ENCODE data around the gene GTPBP1.

The GTPBP1 gene

DNA sequence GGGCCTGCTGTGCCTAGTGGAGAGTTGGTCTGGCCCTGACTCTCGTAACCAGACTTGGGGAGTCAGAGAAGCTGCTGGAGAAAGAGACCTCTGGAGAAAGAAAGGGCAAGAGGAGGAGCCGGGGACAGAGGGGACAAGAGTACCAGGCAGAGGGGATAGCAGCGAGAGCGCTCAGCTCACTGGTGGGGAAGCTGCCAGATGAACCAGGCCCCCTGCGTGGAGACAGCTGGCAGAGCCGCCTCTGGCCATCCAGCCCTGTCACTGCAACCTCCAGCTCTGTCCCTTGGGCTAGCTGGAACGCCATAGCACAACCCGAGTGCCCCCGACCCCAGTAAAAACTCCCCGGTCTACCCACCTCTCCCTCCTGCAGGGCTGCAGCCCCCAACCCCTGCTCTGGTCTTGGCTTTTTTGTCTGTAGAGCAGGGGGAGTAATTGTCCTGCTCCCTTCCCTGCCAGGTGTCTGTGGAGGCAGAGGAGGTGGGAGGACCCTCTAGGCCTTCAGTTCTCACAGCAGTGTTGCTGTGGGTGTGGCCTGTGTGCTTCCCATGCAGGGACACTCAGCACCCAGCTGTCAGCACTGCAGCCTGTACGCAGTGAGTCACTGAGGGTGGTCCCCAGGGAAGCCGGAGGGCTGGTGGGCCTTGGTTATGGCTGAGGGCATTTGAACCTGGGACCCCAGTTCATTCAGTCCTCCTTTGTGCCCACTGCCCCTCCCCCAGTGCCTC is 54.9 kb downstream of the GTPBP1 start:
- DNase-seq (ENCODE audit: low spot score): no peak

DNA sequence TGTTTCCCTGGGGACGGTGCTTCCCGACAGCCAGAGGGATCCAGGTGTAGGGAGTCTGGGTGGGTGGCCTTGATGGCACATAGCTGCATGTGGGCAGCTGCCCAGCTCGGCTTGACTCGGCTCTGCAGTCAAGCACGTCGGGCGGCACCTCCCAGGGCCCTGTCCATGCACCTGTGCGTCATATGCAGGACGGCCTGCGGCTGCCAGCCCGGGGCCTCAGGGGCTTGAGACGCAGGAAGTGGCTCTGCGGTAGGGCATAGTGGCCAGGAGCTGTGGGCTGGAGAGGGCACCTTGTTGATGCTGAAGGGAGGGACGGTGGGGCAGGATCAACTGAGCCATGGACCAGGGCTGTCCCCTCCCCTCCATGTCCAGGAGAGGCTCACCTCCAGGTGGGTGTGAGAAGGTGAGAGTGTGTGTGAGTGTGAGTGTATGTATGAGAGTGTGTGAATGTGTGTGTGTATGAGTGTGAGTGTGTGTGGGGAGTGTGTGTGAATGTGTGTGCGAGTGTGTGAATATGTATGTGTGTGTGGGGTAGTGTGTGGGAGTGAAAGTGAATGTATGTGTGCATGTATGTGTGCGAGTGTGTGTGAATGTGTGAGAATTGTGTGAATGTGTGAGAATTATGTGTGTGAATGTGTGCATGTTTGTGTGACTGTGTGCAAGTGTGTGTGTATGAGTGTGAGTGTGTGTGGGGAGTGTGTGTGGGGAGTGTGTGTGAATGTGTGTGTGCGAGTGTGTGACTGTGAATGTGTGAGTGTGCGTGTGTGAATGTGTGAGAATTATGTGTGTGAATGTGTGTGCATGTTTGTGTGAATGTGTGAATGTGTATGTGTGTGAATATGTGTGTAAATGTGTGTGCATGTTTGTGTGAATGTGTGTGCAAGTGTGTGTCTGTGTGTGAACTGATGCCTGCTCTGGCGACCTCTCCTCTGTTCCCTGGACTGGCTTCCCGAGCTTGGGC is 55.7 kb downstream of the GTPBP1 start:
- no peak for DNase-seq (ENCODE audit: low spot score)

DNA sequence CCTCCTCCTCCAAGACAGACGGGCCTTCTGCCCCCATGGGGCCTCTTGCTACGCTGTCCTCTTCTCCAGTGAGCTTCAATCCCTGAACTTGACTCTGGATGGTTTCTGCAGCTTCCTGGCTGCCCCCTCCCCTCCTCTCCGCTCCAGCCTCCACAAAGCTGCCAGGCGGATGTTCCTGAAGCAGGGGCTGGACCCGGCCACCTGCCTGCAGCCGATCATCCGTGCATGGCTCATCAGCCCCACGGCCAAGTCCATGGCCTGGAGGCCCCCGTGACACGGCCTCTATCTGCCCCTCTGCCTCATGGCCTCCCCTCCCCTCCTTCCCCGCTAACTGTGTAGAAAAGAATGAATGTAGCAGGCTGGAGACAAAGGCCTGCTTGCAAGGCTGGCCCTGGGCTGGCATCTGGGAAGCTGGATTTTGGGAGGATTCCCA is 56.8 kb downstream of the GTPBP1 start:
- no peak for DNase-seq (ENCODE audit: low spot score)

DNA sequence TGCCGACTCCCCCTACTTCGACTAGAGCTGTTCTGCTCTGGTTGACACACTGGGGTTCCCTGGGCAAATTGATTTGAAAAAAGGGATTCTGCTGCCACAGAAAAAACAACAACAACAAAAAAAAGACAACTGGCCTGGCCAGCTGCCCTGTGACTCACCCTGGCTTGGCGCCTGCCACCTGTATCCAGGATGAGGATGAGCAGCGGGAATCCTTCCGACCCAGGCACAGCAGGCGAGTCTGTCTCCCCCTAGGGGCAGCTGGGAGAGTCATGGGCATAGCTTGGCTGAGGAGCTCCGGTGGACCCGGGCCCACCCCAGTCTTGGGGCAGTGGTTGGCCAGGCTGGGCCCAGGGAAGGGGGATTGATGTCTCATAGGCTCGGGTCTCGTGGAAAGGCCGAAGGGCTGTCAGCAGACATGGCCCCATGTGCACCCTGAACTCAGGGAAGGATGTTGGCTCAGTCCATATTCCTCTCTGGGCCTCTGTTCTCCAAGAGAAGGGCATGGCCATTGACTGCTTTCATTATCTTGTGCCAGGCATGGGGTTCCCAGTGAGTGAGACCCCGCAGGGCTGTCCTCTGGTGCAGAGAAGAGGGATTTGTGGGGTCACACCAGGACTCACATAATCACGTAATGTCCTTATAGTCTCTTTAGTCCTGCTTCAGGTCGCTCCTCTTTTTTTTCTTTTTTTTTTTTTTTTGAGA is 60.5 kb downstream of the GTPBP1 start:
- DNase-seq (ENCODE audit: low spot score): no peak

DNA sequence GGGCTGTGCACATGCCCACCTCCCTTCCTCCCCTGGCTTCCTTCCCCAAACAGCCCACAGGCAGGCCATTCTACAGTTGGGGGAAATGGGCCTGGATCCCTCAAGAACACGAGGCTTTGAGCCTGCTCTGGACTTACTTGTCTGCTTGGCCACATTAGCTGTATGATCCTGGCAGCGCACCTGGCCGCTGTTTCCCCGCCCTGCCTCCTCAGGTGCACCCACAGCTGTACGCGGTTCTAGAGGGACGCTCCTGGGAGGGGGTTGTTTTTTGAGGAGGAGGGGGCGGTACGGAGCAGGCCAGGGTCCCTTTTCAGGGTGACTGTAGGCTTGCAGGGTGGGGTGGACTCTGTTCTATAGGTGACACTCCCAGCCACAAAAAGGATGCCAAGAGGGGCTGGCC is 61.6 kb downstream of the GTPBP1 start:
- DNase-seq (ENCODE audit: low spot score): no peak

DNA sequence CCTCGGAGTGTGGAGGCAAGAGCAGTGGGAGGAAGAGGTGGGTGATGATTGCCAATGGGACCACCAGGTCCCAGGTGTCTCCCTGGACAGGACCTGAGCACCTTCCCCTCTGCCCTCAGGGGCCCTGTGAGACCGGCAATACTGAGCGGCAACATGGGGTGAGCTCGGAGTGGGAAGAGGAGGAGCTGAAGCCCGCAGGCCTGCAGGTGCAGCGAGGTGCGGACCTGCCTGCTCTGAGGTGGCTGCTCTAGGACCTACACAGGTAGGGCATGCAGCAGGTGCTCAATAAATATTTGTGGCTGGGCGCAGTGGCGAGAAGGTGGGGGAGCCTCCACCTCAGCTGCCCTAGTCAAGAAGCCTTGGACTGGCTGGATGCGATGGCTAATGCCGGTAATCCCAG is 62.3 kb downstream of the GTPBP1 start:
- DNase-seq (ENCODE audit: low spot score): no peak

DNA sequence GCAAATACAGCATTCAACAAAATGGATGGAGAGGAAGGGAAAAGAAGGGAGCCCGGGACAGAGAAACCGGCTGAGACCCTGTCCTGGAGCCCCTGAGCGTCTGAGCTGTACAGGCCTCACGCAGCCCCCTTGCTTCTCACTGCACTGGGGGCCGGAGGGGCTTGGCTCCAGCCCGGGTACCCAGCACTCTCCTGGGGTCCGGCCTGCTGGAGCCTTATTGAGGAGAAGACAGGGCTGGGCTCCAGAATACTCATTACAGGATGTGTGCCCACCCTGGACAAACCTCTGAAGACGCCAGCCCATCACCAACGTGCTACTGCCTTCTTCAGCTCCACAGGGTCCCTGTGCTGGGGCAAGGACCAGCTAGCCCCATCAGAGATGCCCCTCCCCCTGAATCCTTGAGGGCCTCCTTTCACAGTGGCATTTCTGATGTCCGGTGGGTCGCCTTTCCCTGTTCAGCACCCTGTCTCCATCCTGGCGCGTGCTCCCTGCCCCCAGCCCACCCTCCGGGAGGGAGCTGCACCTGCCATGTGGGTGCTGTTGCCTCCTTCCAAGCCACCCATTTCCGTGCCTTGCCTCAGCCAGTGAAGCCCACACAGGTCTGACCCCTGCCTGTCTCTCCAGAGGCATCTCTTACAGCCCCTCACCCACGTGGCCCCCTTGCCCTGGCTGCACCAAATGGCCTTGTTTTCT is 64.7 kb downstream of the GTPBP1 start:
- no peak for DNase-seq (ENCODE audit: low spot score)

DNA sequence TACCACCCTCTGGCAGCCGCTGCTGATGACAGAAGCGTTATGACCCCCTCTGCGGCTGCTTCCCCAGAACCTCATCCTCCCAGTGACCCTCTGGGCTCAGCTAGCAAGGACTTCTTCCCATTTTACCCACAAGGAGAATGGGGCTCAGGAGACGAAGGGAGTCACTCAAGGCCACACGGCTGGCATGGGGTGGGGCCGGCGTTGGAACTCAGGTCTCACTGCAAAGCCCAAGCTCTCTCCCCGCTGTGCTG is 66.8 kb downstream of the GTPBP1 start:
- no peak for DNase-seq (ENCODE audit: low spot score)

DNA sequence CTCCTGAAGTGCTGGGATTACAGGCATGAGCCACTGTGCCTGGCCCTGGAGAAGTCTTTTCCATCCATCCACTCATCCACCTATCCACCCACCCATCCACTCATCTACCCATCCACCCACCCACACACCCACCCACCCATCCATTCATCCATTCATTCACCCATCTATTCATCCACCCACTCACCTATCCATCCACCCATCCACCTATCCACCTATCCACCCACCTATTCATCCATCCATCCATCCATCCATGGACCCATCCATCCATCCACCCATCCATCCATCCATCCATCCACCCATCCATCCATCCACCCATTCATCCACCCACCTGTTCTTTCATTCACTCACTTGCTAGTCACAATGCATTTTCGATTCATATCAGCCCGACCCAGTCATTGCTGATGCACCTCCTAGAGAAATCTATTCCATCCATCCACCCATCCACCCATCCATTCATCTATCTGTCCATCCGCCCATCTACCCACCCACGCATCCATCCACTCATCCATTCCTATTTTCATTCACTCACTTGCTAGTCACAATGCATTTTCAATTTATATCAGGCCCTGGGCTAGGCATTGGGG is 67.7 kb downstream of the GTPBP1 start:
- DNase-seq (ENCODE audit: low spot score): no peak

DNA sequence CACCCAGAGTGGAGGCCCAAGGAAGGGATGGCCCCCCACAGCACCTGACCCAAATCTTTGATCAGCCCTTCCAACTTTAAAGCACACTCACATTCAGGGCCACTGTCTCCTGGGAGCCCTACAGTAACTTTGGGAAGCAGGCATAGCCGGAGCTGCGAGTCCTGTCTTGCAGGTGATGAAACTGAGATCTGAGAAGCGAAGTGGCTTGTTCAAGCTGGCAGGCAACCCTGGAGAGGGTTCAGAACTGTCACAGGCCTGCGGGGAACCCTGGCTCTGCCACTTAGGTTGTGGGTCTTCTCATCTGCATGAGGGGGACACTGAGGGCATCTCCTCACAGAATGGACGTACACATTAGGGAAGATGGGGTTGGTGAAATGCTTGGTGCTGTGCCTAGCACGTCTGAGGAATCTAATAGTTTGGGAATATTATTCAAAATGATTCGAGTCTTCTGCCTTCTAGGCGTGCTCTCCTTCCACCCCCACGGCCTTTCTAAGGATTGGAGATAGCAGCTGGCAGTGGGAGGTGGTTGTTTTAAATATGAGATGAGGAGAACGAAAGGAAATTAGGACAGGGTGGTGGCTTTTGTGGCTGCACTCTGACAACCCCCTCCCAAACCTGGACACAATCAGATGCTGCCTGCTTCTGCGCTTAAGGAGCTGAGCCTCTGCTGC is 68.9 kb downstream of the GTPBP1 start:
- no peak for DNase-seq (ENCODE audit: low spot score)

DNA sequence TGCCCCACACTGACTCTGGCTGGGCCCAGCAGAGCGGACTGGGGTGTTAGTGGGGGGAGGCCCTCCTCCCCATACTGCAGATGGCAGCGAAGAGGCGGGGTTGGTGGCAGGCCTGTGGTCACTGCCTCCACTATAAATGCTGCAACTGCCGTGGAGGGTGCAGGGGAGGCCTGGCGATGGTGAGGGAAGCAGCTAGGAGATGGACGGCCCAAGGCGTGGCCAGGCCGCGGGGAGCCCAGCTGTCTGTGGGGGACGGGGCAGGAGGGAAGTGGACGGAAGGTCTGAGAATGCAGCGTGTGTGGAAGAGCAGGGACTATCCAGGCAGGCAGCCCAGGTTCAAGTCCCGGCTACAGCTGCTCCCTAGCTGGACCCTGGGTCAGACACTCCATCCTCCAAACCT is 69.9 kb downstream of the GTPBP1 start:
- DNase-seq (ENCODE audit: low spot score): no peak

DNA sequence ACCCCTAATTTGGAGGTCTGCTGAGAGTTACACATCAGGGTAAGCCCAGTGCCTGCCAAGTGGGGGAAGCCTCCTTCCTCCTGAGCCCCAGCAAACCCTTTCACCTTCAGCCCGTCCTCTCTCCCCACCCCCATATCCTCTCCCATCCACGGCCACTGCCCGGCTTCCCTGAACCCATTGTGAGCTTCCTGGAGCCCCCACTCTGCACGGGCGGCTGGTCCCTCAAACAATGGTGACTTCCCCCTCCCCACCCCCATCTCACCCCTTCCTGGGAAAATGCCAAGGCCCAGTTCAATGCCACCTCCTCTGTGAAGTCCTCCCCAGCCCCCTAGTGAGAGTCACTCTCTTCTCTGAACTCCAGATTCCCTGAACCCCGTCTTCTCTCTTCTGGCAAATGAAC is 70.3 kb downstream of the GTPBP1 start:
- DNase-seq (ENCODE audit: low spot score): no peak

DNA sequence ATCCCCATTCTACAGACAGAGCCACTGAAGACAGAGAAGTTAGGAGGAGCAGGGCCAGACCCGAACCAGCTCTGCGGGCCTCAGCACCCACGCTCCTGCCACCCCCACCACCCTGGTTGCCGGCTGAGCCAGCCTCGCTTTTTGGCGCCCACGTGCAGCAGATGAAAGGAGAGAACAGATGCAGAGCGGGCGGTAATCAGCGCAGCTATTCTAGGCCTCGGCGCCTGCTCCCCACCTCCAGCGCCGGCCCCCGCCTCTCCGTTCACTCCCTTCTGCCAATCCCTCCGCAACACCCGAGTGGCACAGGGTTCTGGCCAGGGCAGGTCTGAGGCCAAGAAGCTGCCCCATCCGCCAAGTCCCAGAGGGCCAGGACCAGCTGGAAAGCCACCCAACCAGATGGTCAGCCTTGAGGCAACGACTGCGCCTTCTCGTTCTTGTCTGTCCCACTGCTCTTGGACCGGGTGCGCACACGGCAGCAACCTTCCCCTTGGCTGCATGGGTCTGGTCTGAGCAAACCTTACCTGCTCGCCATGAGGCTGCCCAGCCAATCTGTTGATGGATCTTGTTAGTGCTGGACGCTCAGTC is 71.4 kb downstream of the GTPBP1 start:
- DNase-seq (ENCODE audit: low spot score): no peak

DNA sequence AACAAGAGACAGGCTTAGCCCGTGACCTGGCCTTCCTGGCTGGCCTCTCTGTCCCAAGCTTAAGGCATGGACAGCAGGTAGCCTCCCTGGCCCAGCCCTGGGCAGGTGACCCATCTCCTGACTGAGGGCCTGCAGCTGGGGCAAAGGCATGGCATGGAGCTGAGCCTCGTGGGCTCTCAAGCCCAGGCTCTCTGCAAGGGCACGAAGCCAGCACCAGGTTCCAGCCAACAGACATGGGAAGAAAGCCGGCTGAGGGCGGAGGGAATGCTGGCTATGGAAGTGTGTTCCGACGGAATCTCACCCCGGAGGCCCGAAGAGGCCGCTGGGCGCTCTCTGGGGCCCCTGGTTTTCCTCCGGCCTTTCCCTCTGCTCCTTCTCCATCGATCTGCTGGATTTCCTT is 75.3 kb downstream of the GTPBP1 start:
- no peak for DNase-seq (ENCODE audit: low spot score)

DNA sequence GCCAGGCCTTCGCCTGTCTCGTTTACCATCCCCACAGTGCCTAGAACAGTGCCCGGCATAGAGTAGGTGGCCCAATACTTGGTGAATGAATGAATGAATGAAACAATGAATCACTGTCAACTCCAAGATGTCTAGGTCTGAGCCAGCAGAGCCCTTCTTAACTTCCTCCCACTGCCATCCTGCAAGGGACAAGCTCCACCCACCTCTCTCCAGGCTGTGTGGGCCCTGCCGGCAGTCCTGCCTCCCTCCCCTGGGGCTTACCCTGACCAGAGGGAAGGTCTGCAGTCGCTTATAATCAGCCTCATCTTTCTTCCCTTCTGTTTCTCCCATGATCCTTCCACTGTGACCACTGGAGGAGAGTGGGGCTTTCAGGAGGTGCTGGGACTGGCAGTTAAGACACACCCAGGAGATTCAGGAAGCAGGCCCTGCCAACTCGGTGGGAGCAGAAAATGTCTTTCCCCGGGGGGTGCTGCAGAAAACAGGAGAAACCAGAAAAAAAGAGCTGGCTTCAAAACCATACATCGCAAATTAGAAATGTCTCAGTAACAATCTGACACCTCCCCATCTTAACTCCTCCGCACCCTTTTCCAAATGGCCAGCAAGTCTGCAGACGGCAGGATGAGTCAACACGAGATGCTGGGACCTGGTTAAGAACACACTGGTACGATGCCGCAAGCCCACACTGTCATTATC is 76.8 kb downstream of the GTPBP1 start:
- DNase-seq (ENCODE audit: low spot score): no peak

Data from activated CD4-positive, alpha-beta T cell treated with anti-CD3 and anti-CD28 coated beads, Interleukin-2, Interleukin-4, amounts not matched to agents 100 ng/mL and 50 ng/mL, durations not matched to agents 16 hours and 8 hours (primary cell).